H9 (cell line): ENCODE results near the gene PMEL. TPM values are rescaled to one million over a fixed set of nuclear protein-coding genes. Genes with fewer than 3 reads are reported as not detected.
A peak's percentile ranks its signal among the peaks of the same experiment; 100 is the strongest.

Experiments
- DNase-seq: peaks from one replicate; pipeline ENCODE4 v3.0.0-alpha.2; 2017
- H2AFZ ChIP-seq: one replicate; pipeline ENCODE4 v1.6.1; 2013; ENCODE audit warnings: mild to moderate bottlenecking, low read length, control low read depth, moderate library complexity
- H2AK5ac ChIP-seq: 2 replicates; pipeline ENCODE4 v1.6.1; 2013; ENCODE audit warnings: low read length, control low read depth, mixed read lengths; ENCODE audit not compliant: insufficient read length
- H2BK120ac ChIP-seq: one replicate; pipeline ENCODE4 v1.6.1; 2013; ENCODE audit warnings: low read depth, mild to moderate bottlenecking, low read length, control low read depth, inconsistent platforms; ENCODE audit not compliant: poor library complexity, severe bottlenecking
- H2BK12ac ChIP-seq: 2 replicates; pipeline ENCODE4 v1.6.1; 2013; ENCODE audit warnings: low read length, control low read depth, mixed read lengths, low read depth; ENCODE audit not compliant: insufficient read length
- H2BK15ac ChIP-seq: 2 replicates; pipeline ENCODE4 v1.6.1; 2013; ENCODE audit warnings: low read depth, low read length, control low read depth
- H2BK20ac ChIP-seq: one replicate; pipeline ENCODE4 v1.6.1; 2013; ENCODE audit warnings: low read depth, mild to moderate bottlenecking, low read length, control low read depth, inconsistent platforms; ENCODE audit not compliant: poor library complexity, severe bottlenecking
- H2BK5ac ChIP-seq: 2 replicates; pipeline ENCODE4 v1.6.1; 2013; ENCODE audit warnings: low read length, control low read depth, mixed read lengths; ENCODE audit not compliant: insufficient read length
- H3K14ac ChIP-seq: 2 replicates; pipeline ENCODE4 v1.6.1; 2013; ENCODE audit warnings: low read length, control low read depth; ENCODE audit not compliant: insufficient read depth
- H3K18ac ChIP-seq: 2 replicates; pipeline ENCODE4 v1.6.1; 2013; ENCODE audit warnings: low read depth, mild to moderate bottlenecking, mixed read lengths, low read length, control low read depth; ENCODE audit not compliant: insufficient read length
- H3K23ac ChIP-seq: 2 replicates; pipeline ENCODE4 v1.6.1; 2013; ENCODE audit warnings: low read length, control low read depth, mixed read lengths, low read depth; ENCODE audit not compliant: insufficient read length
- H3K23me2 ChIP-seq: 2 replicates; pipeline ENCODE4 v1.6.1; 2013; ENCODE audit warnings: low read depth, mild to moderate bottlenecking, mixed read lengths, low read length, control low read depth; ENCODE audit not compliant: insufficient read length, poor library complexity, severe bottlenecking
- H3K27ac ChIP-seq: 2 replicates; pipeline ENCODE4 v1.5.1; 2013; ENCODE audit warnings: low read length, control low read depth, mixed read lengths, low read depth; ENCODE audit not compliant: insufficient read length
- H3K27me3 ChIP-seq: 2 replicates; pipeline ENCODE4 v1.6.1; 2013; ENCODE audit warnings: low read length, control low read depth, inconsistent platforms; ENCODE audit not compliant: insufficient read depth
- H3K4ac ChIP-seq: 2 replicates; pipeline ENCODE4 v1.6.1; 2013; ENCODE audit warnings: low read depth, mild to moderate bottlenecking, control low read depth, inconsistent platforms, low read length, moderate library complexity
- H3K4me1 ChIP-seq: 2 replicates; pipeline ENCODE4 v1.6.1; 2013; ENCODE audit warnings: low read length, control low read depth, inconsistent platforms; ENCODE audit not compliant: insufficient read depth
- H3K4me2 ChIP-seq: 2 replicates; pipeline ENCODE4 v1.6.1; 2013; ENCODE audit warnings: low read length, control low read depth, mixed read lengths; ENCODE audit not compliant: insufficient read length, insufficient read depth
- H3K56ac ChIP-seq: 2 replicates; pipeline ENCODE4 v1.6.1; 2013; ENCODE audit warnings: low read depth, mild to moderate bottlenecking, mixed read lengths, low read length, control low read depth; ENCODE audit not compliant: insufficient read length
- H3K79me1 ChIP-seq: 2 replicates; pipeline ENCODE4 v1.6.1; 2013; ENCODE audit warnings: low read depth, mild to moderate bottlenecking, moderate library complexity, low read length, control low read depth, inconsistent platforms; ENCODE audit not compliant: insufficient read depth, poor library complexity, severe bottlenecking
- H3K79me2 ChIP-seq: 2 replicates; pipeline ENCODE4 v1.6.1; 2013; ENCODE audit warnings: low read length, control low read depth, inconsistent platforms; ENCODE audit not compliant: insufficient read depth
- H3K9ac ChIP-seq: 2 replicates; pipeline ENCODE4 v1.6.1; 2013; ENCODE audit warnings: low read length, control low read depth, mixed read lengths; ENCODE audit not compliant: insufficient read length; ENCODE audit errors: extremely low read depth
- H3K9me3 ChIP-seq: one replicate; pipeline ENCODE4 v1.6.1; 2013; ENCODE audit warnings: low read depth, low read length, inconsistent platforms; ENCODE audit not compliant: control insufficient read depth
- H3T11ph ChIP-seq: one replicate; pipeline ENCODE4 v1.6.1; 2013; ENCODE audit warnings: mild to moderate bottlenecking, low read length, control low read depth, inconsistent platforms
- H4K20me1 ChIP-seq: one replicate; pipeline ENCODE4 v1.6.1; 2013; ENCODE audit not compliant: control insufficient read depth, insufficient read length, insufficient read depth
- H4K5ac ChIP-seq: 2 replicates; pipeline ENCODE4 v1.6.1; 2013; ENCODE audit warnings: low read depth, mild to moderate bottlenecking, mixed read lengths, low read length, control low read depth; ENCODE audit not compliant: insufficient read length
- H4K8ac ChIP-seq: replicated peaks from 2 replicates; pipeline ENCODE4 v1.6.1; 2013; ENCODE audit warnings: low read length, control low read depth, mixed read lengths, low read depth; ENCODE audit not compliant: insufficient read length
- H4K91ac ChIP-seq: 2 replicates; pipeline ENCODE4 v1.6.1; 2013; ENCODE audit warnings: low read depth, mild to moderate bottlenecking, moderate library complexity, mixed read lengths, low read length, control low read depth; ENCODE audit not compliant: insufficient read length
- H3K27ac Mint-ChIP-seq, 3 experiments: 2 replicates in 2 of 3; 3 replicates in 1 of 3; pipeline ENCODE4 v1.8.0; 2020 to 2021; ENCODE audit warnings: mixed read lengths in 3 of 3, mild to moderate bottlenecking in 1 of 3, moderate library complexity in 1 of 3
- H3K27me3 Mint-ChIP-seq: 2 replicates; pipeline ENCODE4 v1.8.0; 2021; ENCODE audit warnings: low read depth, mild to moderate bottlenecking, moderate library complexity, mixed read lengths
- H3K36me3 Mint-ChIP-seq, 3 experiments: 2 replicates in 2 of 3; 3 replicates in 1 of 3; pipeline ENCODE4 v1.8.0; 2020 to 2021; ENCODE audit warnings: low read depth in 3 of 3, mixed read lengths in 3 of 3; ENCODE audit not compliant: insufficient read depth in 1 of 3
- H3K4me1 Mint-ChIP-seq, 2 experiments: 2 replicates each; pipeline ENCODE4 v1.8.0; 2020; ENCODE audit warnings: mixed read lengths in 2 of 2
- H3K4me3 Mint-ChIP-seq, 2 experiments: 2 replicates in 1 of 2; 3 replicates in 1 of 2; pipeline ENCODE4 v1.8.0; 2020 to 2021; ENCODE audit warnings: mild to moderate bottlenecking in 2 of 2, mixed read lengths in 2 of 2, moderate library complexity in 1 of 2
- H3K9me3 Mint-ChIP-seq, 2 experiments: 2 replicates in 1 of 2; 3 replicates in 1 of 2; pipeline ENCODE4 v1.8.0; 2020; ENCODE audit warnings: mild to moderate bottlenecking in 2 of 2, mixed read lengths in 2 of 2, moderate library complexity in 1 of 2
- WGBS: extraction: QIAGEN DNeasy Blood & Tissue Kit; methylation state at CpG from one replicate; pipeline ENCODE4 v1.1.7; 2013; ENCODE audit warnings: missing lambda C conversion rate, low lambda C conversion rate, mixed read lengths; ENCODE audit not compliant: insufficient read length; ENCODE audit errors: extremely low coverage; 5-methylcytosine and 5-hydroxymethylcytosine counted together
- total RNA-seq: library from RNA; stranded (reverse); gene quantifications from 2 replicates; pipeline ENCODE4 v1.2.1, GENCODE V29; 2021
- TF ChIP-seq, protein P1 (sequence below): fragments of 200-600 bp; sonication (generic); conservative IDR thresholded peaks from 3 replicates; pipeline ENCODE4 v1.8.0; 2021; ENCODE audit warnings: antibody characterized with exemption, mild to moderate bottlenecking

Gene PMEL
- total RNA-seq, 1 experiment from 2014 or later, result 72.6 TPM

DNA sequence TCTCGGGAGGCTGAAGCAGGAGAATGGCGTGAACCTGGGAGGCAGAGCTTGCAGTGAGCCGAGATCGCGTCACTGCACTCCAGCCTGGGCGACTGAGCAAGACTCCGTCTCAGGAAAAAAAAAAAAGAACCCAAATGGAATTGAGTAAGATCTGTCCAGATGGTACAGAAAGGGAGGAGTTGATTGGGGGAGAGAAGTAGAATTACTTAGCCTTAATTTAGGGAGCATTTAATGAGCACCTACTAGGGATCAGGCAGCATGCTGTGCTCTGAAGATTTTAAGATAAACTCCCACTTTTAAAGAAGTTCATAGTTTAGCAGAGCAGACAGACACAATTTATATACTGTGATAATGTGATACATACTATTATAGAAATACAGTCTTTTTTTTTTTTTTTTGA is 12.6 kb upstream of the PMEL start:
- no peak overlapping the region for H3K14ac ChIP-seq
- no peaks in the 10 kb centered on the region for H4K20me1 ChIP-seq
- H3K79me1 ChIP-seq, result peaks cover 3% of the 10 kb centered on the region
- H3K4ac ChIP-seq, result no peak overlapping the region
- H3K56ac ChIP-seq, result no peak overlapping the region
- H3K36me3 Mint-ChIP-seq, result peaks cover 12 to 49% (median 46%) of the 10 kb centered on the region in 3 experiments; a peak in 6 of 7 replicates
- H3K4me2 ChIP-seq, result no peak overlapping the region
- no peak overlapping the region for H4K8ac ChIP-seq
- H2BK5ac ChIP-seq, result no peak overlapping the region
- no peak overlapping the region for H3K27ac ChIP-seq
- no peak overlapping the region for H3T11ph ChIP-seq
- no peak overlapping the region for H3K23ac ChIP-seq
- H3K9me3 Mint-ChIP-seq, result no peaks in the 10 kb centered on the region
- no peak overlapping the region for H2BK15ac ChIP-seq
- peak overlapping the region in 1 of 3 experiments; percentile 5; a peak in 1 of 7 replicates for H3K27ac Mint-ChIP-seq
- peaks cover 3% of the 10 kb centered on the region for H3K23me2 ChIP-seq
- H3K4me1 Mint-ChIP-seq, result peaks cover 5 to 6% of the 10 kb centered on the region in 2 experiments; a peak in 2 of 4 replicates
- no peaks in the 10 kb centered on the region for H3K27me3 ChIP-seq
- H3K4me3 Mint-ChIP-seq, result no peak overlapping the region
- no CpG with 5 or more reads among the region's 7 CpGs for whole genome bisulfite sequencing
- no peak overlapping the region for H2BK12ac ChIP-seq
- H3K9me3 ChIP-seq, result no peaks in the 10 kb centered on the region
- no peak overlapping the region for H2AFZ ChIP-seq
- H2BK20ac ChIP-seq, result no peak overlapping the region
- DNase-seq, result no peak
- no peaks in the 10 kb centered on the region for H3K4me1 ChIP-seq
- no peak overlapping the region for H2BK120ac ChIP-seq
- peaks cover 14% of the 10 kb centered on the region; the same call in 1 of the 2 replicates for H3K79me2 ChIP-seq
- no peak overlapping the region for H2AK5ac ChIP-seq
- H3K9ac ChIP-seq, result no peak overlapping the region
- no peak overlapping the region for H4K91ac ChIP-seq
- TF ChIP-seq, protein P1, sequence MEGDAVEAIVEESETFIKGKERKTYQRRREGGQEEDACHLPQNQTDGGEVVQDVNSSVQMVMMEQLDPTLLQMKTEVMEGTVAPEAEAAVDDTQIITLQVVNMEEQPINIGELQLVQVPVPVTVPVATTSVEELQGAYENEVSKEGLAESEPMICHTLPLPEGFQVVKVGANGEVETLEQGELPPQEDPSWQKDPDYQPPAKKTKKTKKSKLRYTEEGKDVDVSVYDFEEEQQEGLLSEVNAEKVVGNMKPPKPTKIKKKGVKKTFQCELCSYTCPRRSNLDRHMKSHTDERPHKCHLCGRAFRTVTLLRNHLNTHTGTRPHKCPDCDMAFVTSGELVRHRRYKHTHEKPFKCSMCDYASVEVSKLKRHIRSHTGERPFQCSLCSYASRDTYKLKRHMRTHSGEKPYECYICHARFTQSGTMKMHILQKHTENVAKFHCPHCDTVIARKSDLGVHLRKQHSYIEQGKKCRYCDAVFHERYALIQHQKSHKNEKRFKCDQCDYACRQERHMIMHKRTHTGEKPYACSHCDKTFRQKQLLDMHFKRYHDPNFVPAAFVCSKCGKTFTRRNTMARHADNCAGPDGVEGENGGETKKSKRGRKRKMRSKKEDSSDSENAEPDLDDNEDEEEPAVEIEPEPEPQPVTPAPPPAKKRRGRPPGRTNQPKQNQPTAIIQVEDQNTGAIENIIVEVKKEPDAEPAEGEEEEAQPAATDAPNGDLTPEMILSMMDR, result no peak
- no peaks in the 10 kb centered on the region for H3K27me3 Mint-ChIP-seq
- no peak overlapping the region for H4K5ac ChIP-seq
- no peak overlapping the region for H3K18ac ChIP-seq
